Kidney (tissue), 14 donors: Measurements from ENCODE around the gene HERC4. TPM values are rescaled to one million over a fixed set of nuclear protein-coding genes. Genes with fewer than 3 reads are reported as not detected.

Experiments
- DNase-seq, 5 donors: peaks; one replicate each; pipeline ENCODE4 v3.0.0-alpha.2; 2013 to 2020
- FAIRE-seq: peaks from 2 replicates; lab custom pipeline; 2012; peaks lifted over from hg19 to GRCh38; lab: Jason Lieb, UNC
- H3K27ac ChIP-seq, 2 donors: one replicate each; pipeline ENCODE4 v1.7.0; 2013; ENCODE audit warnings: low read depth in 2 of 2, low read length in 2 of 2, inconsistent platforms in 1 of 2
- H3K27me3 ChIP-seq: one replicate; pipeline ENCODE4 v1.7.1; 2013; ENCODE audit warnings: low read length, inconsistent platforms; ENCODE audit not compliant: control insufficient read depth, insufficient read depth
- H3K36me3 ChIP-seq, 3 donors: one replicate each; pipeline versions ENCODE4 v1.7.0 to v1.7.1; 2013; ENCODE audit warnings: low read length in 3 of 3, control low read depth in 1 of 3, inconsistent platforms in 1 of 3; ENCODE audit not compliant: insufficient read depth in 3 of 3, control insufficient read depth in 2 of 3
- H3K4me1 ChIP-seq, 3 donors: one replicate each; pipeline versions ENCODE4 v1.7.0 to v1.7.1; 2013; ENCODE audit warnings: low read length in 3 of 3, inconsistent platforms in 1 of 3, low read depth in 1 of 3; ENCODE audit not compliant: control insufficient read depth in 2 of 3, insufficient read depth in 2 of 3
- H3K4me3 ChIP-seq, 3 donors: one replicate each; pipeline versions ENCODE4 v1.7.0 to v1.8.1; 2013; ENCODE audit warnings: low read length in 3 of 3, control low read depth in 1 of 3, inconsistent platforms in 1 of 3
- H3K9ac ChIP-seq, 3 donors: one replicate each; pipeline versions ENCODE4 v1.7.0 to v1.7.1; 2013; ENCODE audit warnings: low read length in 3 of 3, control low read depth in 1 of 3, inconsistent platforms in 1 of 3
- H3K9me3 ChIP-seq, 3 donors: one replicate each; pipeline versions ENCODE4 v1.7.0 to v1.7.1; 2013; ENCODE audit warnings: low read length in 3 of 3, control low read depth in 1 of 3, inconsistent platforms in 1 of 3; ENCODE audit not compliant: control insufficient read depth in 2 of 3, insufficient read depth in 1 of 3
- intact Hi-C: fragments of 100-400 bp; cut with DNase I; formaldehyde crosslinking; loops from one replicate; pipeline ENCODE4 v1.11.1; 2022
- polyA plus RNA-seq: library from polyadenylated mRNA; stranded (reverse); fragments of 350-450 nt; fragmentation: Illumina TruSeq; extraction: RNeasy Lipid Tissue Mini Kit (QIAGEN cat#74804); gene quantifications from one replicate; pipeline ENCODE4 v1.2.3, GENCODE V29; 2014; ENCODE audit warnings: low read depth, low replicate concordance; ENCODE audit not compliant: insufficient read depth
- total RNA-seq: library from RNA; stranded (reverse); fragmentation: NEBNext Ultra II Directional; extraction: Animal tissue kit (Norgen Biotek cat#: 25700); gene quantifications from one replicate; pipeline ENCODE4 v1.2.1, GENCODE V29; 2021
- TF ChIP-seq, protein P1 (sequence below): IDR thresholded peaks from 3 replicates; pipeline ENCODE4 v1.5.1; 2012; ENCODE audit warnings: mild to moderate bottlenecking, moderate library complexity, borderline replicate concordance; ENCODE audit not compliant: insufficient read depth; ENCODE audit errors: extremely low read depth
- donor health status: control.
- donor health status: control.
- donor health status: control.
- donor health status: control.
- donor health status: control.
- donor health status: DM: yes; HTN: yes; CAD: no.
- donor health status: Normal renal cell carcinoma (clear cell type).

Gene HERC4
- total and polyA plus RNA-seq, 2 donors from 2014 or later: 13.3 to 47.1 TPM

DNA sequence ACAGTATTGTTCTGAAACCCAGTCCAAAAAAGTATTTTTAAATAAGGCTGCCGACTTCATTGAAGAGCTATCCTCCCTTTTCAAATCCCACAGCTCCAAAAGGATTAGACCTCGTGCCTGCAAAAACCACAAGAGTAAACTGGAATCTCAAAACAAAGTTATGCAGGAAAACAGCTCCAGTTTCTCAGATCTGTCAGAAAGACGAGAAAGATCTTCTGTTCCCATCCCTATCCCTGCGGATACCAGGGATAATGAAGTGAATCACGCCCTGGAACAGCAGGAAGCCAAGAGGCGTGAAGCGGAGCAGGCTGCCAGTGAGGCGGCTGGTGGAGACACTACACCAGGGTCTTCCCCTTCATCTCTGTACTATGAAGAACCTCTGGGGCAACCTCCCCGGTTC, 46.8 kb upstream of the HERC4 start:
- H3K27me3 ChIP-seq: no peaks in the 10 kb centered on the region
- no peaks in the 10 kb centered on the region for H3K4me1 ChIP-seq
- intact Hi-C loops: no loop called here
- no peak overlapping the region for H3K4me3 ChIP-seq
- DNase-seq (no peak), FAIRE-seq (no peak)
- H3K9me3 ChIP-seq: no peaks in the 10 kb centered on the region
- TF ChIP-seq, protein P1, sequence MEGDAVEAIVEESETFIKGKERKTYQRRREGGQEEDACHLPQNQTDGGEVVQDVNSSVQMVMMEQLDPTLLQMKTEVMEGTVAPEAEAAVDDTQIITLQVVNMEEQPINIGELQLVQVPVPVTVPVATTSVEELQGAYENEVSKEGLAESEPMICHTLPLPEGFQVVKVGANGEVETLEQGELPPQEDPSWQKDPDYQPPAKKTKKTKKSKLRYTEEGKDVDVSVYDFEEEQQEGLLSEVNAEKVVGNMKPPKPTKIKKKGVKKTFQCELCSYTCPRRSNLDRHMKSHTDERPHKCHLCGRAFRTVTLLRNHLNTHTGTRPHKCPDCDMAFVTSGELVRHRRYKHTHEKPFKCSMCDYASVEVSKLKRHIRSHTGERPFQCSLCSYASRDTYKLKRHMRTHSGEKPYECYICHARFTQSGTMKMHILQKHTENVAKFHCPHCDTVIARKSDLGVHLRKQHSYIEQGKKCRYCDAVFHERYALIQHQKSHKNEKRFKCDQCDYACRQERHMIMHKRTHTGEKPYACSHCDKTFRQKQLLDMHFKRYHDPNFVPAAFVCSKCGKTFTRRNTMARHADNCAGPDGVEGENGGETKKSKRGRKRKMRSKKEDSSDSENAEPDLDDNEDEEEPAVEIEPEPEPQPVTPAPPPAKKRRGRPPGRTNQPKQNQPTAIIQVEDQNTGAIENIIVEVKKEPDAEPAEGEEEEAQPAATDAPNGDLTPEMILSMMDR: no peak
- no peak overlapping the region for H3K27ac ChIP-seq
- no peak overlapping the region for H3K9ac ChIP-seq
- H3K36me3 ChIP-seq: no peaks in the 10 kb centered on the region

DNA sequence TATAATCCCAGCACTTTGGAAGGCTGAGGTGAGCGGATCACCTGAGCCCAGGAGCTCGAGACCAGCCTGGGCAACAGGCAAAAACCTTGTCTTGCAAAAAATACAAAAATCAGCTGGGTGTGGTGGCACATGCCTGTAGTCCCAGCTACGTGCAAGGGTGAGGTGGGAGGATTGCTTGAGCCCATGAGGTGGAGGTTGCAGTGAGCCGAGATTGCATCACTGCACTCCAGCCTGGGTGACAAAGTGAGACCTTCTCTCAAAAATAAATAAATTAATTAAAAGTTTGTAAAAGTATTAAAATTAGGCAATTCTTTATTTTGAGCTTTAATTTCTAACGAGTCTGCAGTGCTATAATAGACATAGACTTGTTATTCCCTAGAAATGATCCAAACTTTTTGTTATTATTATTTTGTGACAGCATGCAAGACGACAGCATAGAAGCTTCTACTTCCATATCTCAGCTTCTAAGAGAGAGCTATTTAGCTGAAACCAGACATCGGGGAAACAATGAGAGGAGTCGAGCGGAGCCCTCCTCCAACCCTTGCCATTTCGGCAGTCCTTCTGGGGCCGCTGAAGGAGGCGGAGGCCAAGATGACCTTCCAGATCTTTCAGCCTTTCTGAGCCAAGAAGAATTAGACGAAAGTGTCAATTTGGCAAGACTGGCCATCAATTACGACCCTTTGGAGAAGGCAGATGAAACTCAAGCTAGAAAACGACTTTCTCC, 46.1 kb upstream of the HERC4 start:
- no peak for DNase-seq
- H3K9me3 ChIP-seq: no peaks in the 10 kb centered on the region
- no peak overlapping the region for H3K27ac ChIP-seq
- H3K27me3 ChIP-seq: no peaks in the 10 kb centered on the region
- H3K9ac ChIP-seq: no peak overlapping the region
- no peak for FAIRE-seq
- TF ChIP-seq, protein P1: no peak
- no peak overlapping the region for H3K4me3 ChIP-seq
- no peaks in the 10 kb centered on the region for H3K36me3 ChIP-seq
- H3K4me1 ChIP-seq: no peaks in the 10 kb centered on the region
- intact Hi-C loops: no loop called here

DNA sequence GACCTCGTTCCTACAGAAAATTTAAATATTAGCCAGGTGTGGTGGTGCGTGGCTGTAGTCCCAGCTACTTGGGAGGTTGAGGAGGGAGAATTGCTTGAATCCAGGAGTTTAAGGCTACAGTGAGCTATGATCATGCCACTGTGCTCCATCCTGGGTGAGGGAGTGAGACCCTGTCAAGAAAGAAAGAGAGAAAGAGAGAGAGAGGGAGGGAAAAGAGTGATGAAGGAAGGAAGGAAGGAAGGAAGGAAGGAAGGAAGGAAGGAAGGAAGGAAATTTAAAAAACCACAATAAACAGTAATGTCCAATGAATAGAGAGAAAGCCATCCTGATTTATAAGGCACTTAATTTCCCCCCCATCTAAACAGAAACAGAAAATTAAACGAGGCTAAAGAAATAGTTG, 43.6 kb upstream of the HERC4 start:
- intact Hi-C loops: no loop called here
- TF ChIP-seq, protein P1: no peak
- FAIRE-seq (no peak), DNase-seq (no peak)
- no peak overlapping the region for H3K4me3 ChIP-seq
- no peaks in the 10 kb centered on the region for H3K36me3 ChIP-seq
- H3K9me3 ChIP-seq: no peaks in the 10 kb centered on the region
- H3K9ac ChIP-seq: no peak overlapping the region
- H3K27me3 ChIP-seq: no peaks in the 10 kb centered on the region
- no peaks in the 10 kb centered on the region for H3K4me1 ChIP-seq
- H3K27ac ChIP-seq: no peak overlapping the region
